Ishikawa (cell line): ENCODE data around the gene LDHAL6B.

Source experiments
- EGR1 ChIP-seq: IDR thresholded peaks from 2 replicates; pipeline ENCODE4 v1.6.1; 2012
- REST ChIP-seq: IDR thresholded peaks from 2 replicates; pipeline ENCODE4 v1.6.1; 2012; ENCODE audit warnings: low read depth, mild to moderate bottlenecking
- TF ChIP-seq, protein P1 (sequence below): IDR thresholded peaks from 2 replicates; pipeline ENCODE4 v1.6.1; 2012

DNA sequence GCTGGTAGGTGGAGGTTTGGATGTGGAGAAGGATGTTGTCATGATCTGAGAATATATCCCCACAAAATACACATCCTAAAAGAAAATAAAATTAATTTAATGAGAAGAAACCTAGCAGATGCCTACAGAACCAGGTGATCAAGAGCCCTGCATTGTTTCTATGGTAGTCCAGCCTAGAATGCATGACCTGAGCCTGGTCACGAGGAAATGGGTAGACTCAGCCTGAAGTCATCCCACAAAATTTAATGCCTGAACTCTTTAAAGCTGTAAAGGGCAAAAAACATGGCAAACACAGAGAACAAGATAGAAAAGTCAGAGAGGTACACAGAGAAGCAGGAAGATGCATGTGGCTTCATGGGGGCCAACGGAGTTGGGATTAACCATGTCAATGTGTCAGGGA, 36.0 kb downstream of the LDHAL6B start:
- TF ChIP-seq EGR1 (no peak), REST (no peak)
- TF ChIP-seq, protein P1, sequence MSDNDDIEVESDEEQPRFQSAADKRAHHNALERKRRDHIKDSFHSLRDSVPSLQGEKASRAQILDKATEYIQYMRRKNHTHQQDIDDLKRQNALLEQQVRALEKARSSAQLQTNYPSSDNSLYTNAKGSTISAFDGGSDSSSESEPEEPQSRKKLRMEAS: no peak
